ENCODE results near the gene CENPU.
"Not testable (repeated sequence)": the region's sequence is repeated elsewhere in the genome, so short reads cannot be mapped to it uniquely, and the experiment has no call there.

Gene CENPU, protein sequence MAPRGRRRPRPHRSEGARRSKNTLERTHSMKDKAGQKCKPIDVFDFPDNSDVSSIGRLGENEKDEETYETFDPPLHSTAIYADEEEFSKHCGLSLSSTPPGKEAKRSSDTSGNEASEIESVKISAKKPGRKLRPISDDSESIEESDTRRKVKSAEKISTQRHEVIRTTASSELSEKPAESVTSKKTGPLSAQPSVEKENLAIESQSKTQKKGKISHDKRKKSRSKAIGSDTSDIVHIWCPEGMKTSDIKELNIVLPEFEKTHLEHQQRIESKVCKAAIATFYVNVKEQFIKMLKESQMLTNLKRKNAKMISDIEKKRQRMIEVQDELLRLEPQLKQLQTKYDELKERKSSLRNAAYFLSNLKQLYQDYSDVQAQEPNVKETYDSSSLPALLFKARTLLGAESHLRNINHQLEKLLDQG

DNA sequence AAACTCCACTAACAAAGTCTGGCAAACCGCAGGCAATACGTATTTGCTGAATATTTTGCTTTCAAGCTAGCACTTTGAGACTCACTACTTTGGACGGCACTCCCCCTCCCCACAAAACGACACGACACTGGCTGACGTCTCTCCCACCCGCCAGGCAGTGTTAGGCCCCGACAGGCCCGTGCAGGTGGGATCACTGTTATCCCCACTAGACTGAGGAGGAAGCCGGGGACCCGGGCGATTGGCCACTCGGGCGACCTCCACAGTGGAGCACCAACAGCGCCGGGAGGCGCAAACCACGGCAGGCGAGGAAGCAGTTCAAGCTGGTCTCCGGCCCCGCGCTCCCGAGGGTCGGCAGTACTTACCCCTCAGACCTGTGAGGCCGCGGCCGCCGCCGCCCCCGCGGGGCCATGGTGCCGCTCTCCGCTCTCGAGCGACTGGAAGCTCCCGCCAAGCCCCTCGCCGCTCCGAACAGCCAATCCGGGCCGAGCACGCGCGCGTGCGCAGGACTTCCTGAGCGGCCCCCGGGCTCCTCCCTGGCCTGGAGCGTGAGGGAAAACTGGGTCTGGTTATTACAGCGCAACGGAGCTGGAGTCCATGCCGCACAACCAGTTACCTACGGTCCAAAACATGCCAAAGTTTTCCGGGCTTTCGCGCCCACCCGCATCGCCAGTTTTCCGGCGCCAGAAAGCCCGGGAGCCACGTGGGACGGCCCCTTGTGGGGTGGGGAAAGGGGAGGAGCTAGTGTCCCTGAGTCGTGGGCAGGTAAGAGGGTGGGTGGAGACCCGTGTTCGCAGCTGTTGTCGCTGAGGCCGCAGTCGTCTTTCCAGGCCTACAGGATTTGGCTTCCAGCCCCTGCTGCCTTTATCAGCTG, at the start of gene CENPU:
Gene CENPU (minus strand): TSS at position 443 of the 871 bp plus-strand sequence. CDS start 34 bp downstream, at position 409.
- H3K4me1 ChIP-seq (ENCODE audit: control insufficient read depth in 1 of 2, insufficient read depth in 2 of 2, low read length in 2 of 2): peaks cover 0 to 13% of the 10 kb centered on the region in 2 donors
- no peak within 1 kb of the TSS for H3K27ac ChIP-seq (ENCODE audit: low read depth, low read length)
- no peaks in the 10 kb centered on the region for H3K9me3 ChIP-seq (ENCODE audit: control insufficient read depth in 1 of 2, low read length in 2 of 2)
- peak within 1 kb of the TSS; percentile 81 to 82 for H3K9ac ChIP-seq (ENCODE audit: low read depth in 1 of 2, low read length in 2 of 2)
- peak within 1 kb of the TSS; percentile 80 to 95 for H3K4me3 ChIP-seq (ENCODE audit: low read depth in 1 of 2, low read length in 2 of 2)
- no peaks in the 10 kb centered on the region for H3K36me3 ChIP-seq (ENCODE audit: control insufficient read depth in 1 of 2, insufficient read depth in 2 of 2, low read length in 2 of 2)
- H3K27me3 ChIP-seq (ENCODE audit: control insufficient read depth in 1 of 2, insufficient read depth in 2 of 2, low read length in 2 of 2): no peaks in the 10 kb centered on the region

DNA sequence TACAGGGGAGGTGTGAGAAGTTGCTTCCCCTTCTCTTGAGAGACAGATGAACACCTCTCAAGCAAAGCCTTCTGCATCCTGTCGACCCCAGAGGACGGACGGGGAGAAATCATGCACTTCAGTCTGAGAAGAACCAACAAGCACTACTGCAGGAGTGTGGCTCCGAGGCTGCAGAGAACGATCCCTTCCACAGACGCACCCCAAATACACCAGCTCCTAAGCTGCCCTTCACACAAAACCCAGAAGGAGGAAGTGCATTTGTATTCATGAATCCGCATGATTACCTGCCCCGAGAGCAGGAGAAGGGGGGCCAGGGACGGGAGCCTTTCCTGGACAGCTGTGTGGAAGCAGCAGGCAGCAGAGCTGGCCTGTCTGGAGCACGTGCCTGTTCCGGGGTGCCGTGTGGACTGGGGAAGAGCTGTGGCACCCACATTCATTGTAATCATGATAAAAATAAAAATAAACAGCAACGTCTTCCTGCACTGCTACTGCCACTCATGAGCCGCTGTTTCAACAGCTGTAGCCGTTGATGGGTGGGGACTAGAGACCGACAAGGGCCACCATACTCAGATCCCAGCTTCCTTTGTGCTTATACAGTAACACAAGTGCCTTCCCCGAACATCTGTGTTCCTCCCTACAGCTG, 49.0 kb upstream of the CENPU start:
- no peak overlapping the region for H3K4me3 ChIP-seq (ENCODE audit: low read depth in 1 of 2, low read length in 2 of 2)
- peaks cover 0 to 15% of the 10 kb centered on the region in 2 donors for H3K36me3 ChIP-seq (ENCODE audit: control insufficient read depth in 1 of 2, insufficient read depth in 2 of 2, low read length in 2 of 2)
- no peaks in the 10 kb centered on the region for H3K4me1 ChIP-seq (ENCODE audit: control insufficient read depth in 1 of 2, insufficient read depth in 2 of 2, low read length in 2 of 2)
- no peaks in the 10 kb centered on the region for H3K27me3 ChIP-seq (ENCODE audit: control insufficient read depth in 1 of 2, insufficient read depth in 2 of 2, low read length in 2 of 2)
- H3K9me3 ChIP-seq (ENCODE audit: control insufficient read depth in 1 of 2, low read length in 2 of 2): no peaks in the 10 kb centered on the region
- no peak overlapping the region for H3K27ac ChIP-seq (ENCODE audit: low read depth, low read length)
- H3K9ac ChIP-seq (ENCODE audit: low read depth in 1 of 2, low read length in 2 of 2): no peak overlapping the region

DNA sequence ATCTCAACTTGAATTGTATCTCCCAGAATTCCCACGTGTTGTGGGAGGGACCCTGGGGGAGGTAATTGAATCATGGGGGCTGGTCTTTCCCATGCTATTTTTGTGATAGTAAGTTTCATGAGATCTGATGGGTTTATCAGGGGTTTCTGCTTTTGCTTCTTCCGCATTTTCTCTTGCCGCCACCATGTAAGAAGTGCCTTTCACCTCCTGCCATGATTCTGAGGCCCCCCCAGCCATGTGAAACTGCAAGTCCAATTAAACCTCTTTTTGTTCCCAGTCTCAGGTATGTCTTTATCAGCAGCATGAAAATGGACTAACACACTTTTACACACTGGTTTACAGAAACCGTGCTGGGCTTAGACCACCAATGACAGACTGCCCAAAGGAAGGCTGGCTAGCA, 45.3 kb upstream of the CENPU start:
- not testable (repeated sequence) for H3K27ac ChIP-seq (ENCODE audit: low read depth, low read length); H3K27me3 ChIP-seq (ENCODE audit: control insufficient read depth in 1 of 2, insufficient read depth in 2 of 2, low read length in 2 of 2); H3K9me3 ChIP-seq (ENCODE audit: control insufficient read depth in 1 of 2, low read length in 2 of 2); H3K4me3 ChIP-seq (ENCODE audit: low read depth in 1 of 2, low read length in 2 of 2); H3K36me3 ChIP-seq (ENCODE audit: control insufficient read depth in 1 of 2, insufficient read depth in 2 of 2, low read length in 2 of 2); H3K9ac ChIP-seq (ENCODE audit: low read depth in 1 of 2, low read length in 2 of 2); H3K4me1 ChIP-seq (ENCODE audit: control insufficient read depth in 1 of 2, insufficient read depth in 2 of 2, low read length in 2 of 2)

DNA sequence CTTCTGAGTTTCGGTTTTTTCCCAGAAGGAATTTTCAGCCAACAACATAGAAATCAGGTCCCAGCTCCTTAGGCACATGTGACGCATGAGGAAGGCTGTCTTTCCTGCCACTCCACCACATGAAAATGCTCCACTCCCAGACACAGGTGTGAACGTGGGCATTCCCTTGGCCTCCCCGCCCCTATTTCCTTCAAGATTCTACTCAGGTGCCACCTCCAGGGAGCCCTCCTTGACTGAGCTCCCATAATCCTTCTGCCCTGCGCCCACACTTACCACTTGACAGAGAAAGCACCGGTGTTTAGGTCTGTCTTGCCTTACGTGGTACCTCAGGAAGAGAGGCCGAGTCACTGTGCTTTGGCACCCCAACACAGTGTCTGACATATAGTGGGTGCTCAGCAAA, 44.4 kb upstream of the CENPU start:
- Histone ChIP-seq H3K27ac (ENCODE audit: low read depth, low read length) (no peak overlapping the region), H3K27me3 (ENCODE audit: control insufficient read depth in 1 of 2, insufficient read depth in 2 of 2, low read length in 2 of 2) (no peaks in the 10 kb centered on the region), H3K4me1 (ENCODE audit: control insufficient read depth in 1 of 2, insufficient read depth in 2 of 2, low read length in 2 of 2) (no peaks in the 10 kb centered on the region), H3K9ac (ENCODE audit: low read depth in 1 of 2, low read length in 2 of 2) (no peak overlapping the region), H3K9me3 (ENCODE audit: control insufficient read depth in 1 of 2, low read length in 2 of 2) (no peaks in the 10 kb centered on the region), H3K4me3 (ENCODE audit: low read depth in 1 of 2, low read length in 2 of 2) (no peak overlapping the region), H3K36me3 (ENCODE audit: control insufficient read depth in 1 of 2, insufficient read depth in 2 of 2, low read length in 2 of 2) (peaks cover 0 to 6% of the 10 kb centered on the region in 2 donors)

DNA sequence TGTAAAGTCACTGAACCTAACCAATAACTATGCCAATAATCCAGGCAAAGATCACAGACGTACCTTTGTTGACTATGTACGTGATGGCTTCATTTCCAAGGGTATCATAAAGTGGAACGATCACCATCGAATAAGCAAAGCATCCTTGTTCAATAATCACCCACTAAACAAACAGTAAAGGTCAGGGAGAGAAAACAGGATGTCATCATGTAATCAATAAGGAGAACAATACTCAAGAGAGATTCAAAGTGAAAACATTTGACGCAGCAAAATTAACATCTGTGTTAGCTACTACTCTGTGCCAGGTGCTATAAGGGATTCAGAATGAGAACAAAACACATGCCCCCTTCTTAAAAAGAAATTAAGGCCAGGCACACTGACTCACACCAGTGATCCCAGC, 42.9 kb upstream of the CENPU start:
- no peak overlapping the region for H3K9ac ChIP-seq (ENCODE audit: low read depth in 1 of 2, low read length in 2 of 2)
- H3K36me3 ChIP-seq (ENCODE audit: control insufficient read depth in 1 of 2, insufficient read depth in 2 of 2, low read length in 2 of 2): peaks cover 0 to 15% of the 10 kb centered on the region in 2 donors
- H3K9me3 ChIP-seq (ENCODE audit: control insufficient read depth in 1 of 2, low read length in 2 of 2): no peaks in the 10 kb centered on the region
- H3K4me1 ChIP-seq (ENCODE audit: control insufficient read depth in 1 of 2, insufficient read depth in 2 of 2, low read length in 2 of 2): no peaks in the 10 kb centered on the region
- H3K4me3 ChIP-seq (ENCODE audit: low read depth in 1 of 2, low read length in 2 of 2): no peak overlapping the region
- H3K27ac ChIP-seq (ENCODE audit: low read depth, low read length): no peak overlapping the region
- H3K27me3 ChIP-seq (ENCODE audit: control insufficient read depth in 1 of 2, insufficient read depth in 2 of 2, low read length in 2 of 2): no peaks in the 10 kb centered on the region

DNA sequence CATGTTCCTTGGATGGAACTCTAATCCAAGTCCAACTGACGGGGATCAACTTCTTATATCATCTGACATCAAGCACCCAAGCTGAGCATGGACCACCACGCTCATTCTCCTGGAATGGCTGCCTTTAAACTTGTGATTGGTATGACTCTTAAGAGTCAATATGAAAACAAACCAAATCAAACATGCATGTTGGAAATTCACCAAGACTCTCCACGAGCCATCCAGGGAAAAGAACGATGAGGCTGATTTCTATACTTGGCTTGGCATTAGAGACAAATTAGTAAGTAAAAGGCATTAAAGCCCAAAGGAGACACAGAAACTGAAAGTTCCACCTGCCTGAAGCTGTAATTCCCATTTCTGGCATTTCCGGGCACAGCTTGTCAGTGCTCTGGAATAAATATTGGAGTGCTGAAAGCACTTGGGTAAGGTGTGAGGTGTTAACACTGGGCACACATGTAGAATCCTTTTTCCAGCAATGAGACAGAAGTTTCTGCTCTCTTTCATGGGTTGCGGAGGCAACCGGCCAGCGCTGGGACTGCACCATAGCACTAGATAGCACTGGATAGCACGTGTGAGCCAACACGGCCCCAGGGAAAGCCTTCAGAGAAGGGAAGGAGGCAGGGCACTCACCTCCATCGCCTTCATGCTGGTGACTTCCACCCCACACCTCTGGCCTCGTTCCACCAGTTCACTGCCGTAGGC, 42.1 kb upstream of the CENPU start:
- Histone ChIP-seq H3K36me3 (ENCODE audit: control insufficient read depth in 1 of 2, insufficient read depth in 2 of 2, low read length in 2 of 2) (peaks cover 0 to 15% of the 10 kb centered on the region in 2 donors), H3K27me3 (ENCODE audit: control insufficient read depth in 1 of 2, insufficient read depth in 2 of 2, low read length in 2 of 2) (no peaks in the 10 kb centered on the region), H3K4me1 (ENCODE audit: control insufficient read depth in 1 of 2, insufficient read depth in 2 of 2, low read length in 2 of 2) (no peaks in the 10 kb centered on the region), H3K4me3 (ENCODE audit: low read depth in 1 of 2, low read length in 2 of 2) (no peak overlapping the region), H3K9me3 (ENCODE audit: control insufficient read depth in 1 of 2, low read length in 2 of 2) (no peaks in the 10 kb centered on the region), H3K9ac (ENCODE audit: low read depth in 1 of 2, low read length in 2 of 2) (no peak overlapping the region), H3K27ac (ENCODE audit: low read depth, low read length) (no peak overlapping the region)

DNA sequence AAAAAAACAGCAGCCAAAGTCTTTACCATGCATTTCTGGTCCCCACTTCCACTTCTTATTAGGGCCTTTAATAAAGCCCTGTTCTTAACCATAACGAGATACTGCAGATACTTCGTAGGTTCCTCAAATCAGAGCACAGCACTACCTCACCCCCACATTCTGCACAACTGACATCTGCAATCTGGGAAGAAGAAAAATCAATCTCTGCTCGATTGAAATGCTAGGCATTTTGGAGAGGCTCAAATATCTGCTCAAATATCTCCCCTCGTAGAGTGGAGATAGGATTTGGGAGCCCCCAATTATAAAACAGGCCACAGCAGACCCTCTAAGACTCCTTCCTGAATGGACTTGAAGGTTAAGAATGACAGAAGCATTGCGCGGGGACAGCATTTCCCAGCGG, 40.3 kb upstream of the CENPU start:
- no peak overlapping the region for H3K27ac ChIP-seq (ENCODE audit: low read depth, low read length)
- no peaks in the 10 kb centered on the region for H3K4me1 ChIP-seq (ENCODE audit: control insufficient read depth in 1 of 2, insufficient read depth in 2 of 2, low read length in 2 of 2)
- H3K27me3 ChIP-seq (ENCODE audit: control insufficient read depth in 1 of 2, insufficient read depth in 2 of 2, low read length in 2 of 2): no peaks in the 10 kb centered on the region
- H3K36me3 ChIP-seq (ENCODE audit: control insufficient read depth in 1 of 2, insufficient read depth in 2 of 2, low read length in 2 of 2): peaks cover 0 to 21% of the 10 kb centered on the region in 2 donors
- no peak overlapping the region for H3K9ac ChIP-seq (ENCODE audit: low read depth in 1 of 2, low read length in 2 of 2)
- H3K4me3 ChIP-seq (ENCODE audit: low read depth in 1 of 2, low read length in 2 of 2): no peak overlapping the region
- no peaks in the 10 kb centered on the region for H3K9me3 ChIP-seq (ENCODE audit: control insufficient read depth in 1 of 2, low read length in 2 of 2)

DNA sequence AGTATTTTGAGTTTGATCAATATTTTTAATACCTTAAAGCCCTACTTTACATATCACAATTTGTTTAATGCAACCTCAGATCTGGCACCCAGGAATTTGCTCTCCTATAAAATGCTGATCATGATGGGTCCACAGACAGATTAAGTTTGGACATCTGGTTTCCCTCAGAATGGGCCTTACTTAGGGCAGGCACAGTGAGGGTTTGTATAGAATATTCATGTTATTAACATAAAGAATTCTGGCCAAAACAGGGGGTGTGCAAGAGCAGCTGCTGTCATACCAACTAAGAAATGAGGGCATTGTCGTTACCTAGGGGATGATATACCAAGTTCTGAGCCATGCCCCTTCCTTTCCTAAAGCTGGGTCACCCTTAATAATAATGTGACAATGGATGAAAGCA, 37.5 kb upstream of the CENPU start:
- no peak overlapping the region for H3K27ac ChIP-seq (ENCODE audit: low read depth, low read length)
- H3K9me3 ChIP-seq (ENCODE audit: control insufficient read depth in 1 of 2, low read length in 2 of 2): no peaks in the 10 kb centered on the region
- H3K4me1 ChIP-seq (ENCODE audit: control insufficient read depth in 1 of 2, insufficient read depth in 2 of 2, low read length in 2 of 2): no peaks in the 10 kb centered on the region
- H3K27me3 ChIP-seq (ENCODE audit: control insufficient read depth in 1 of 2, insufficient read depth in 2 of 2, low read length in 2 of 2): no peaks in the 10 kb centered on the region
- H3K36me3 ChIP-seq (ENCODE audit: control insufficient read depth in 1 of 2, insufficient read depth in 2 of 2, low read length in 2 of 2): peaks cover 8 to 40% of the 10 kb centered on the region in 2 donors
- no peak overlapping the region for H3K4me3 ChIP-seq (ENCODE audit: low read depth in 1 of 2, low read length in 2 of 2)
- no peak overlapping the region for H3K9ac ChIP-seq (ENCODE audit: low read depth in 1 of 2, low read length in 2 of 2)

DNA sequence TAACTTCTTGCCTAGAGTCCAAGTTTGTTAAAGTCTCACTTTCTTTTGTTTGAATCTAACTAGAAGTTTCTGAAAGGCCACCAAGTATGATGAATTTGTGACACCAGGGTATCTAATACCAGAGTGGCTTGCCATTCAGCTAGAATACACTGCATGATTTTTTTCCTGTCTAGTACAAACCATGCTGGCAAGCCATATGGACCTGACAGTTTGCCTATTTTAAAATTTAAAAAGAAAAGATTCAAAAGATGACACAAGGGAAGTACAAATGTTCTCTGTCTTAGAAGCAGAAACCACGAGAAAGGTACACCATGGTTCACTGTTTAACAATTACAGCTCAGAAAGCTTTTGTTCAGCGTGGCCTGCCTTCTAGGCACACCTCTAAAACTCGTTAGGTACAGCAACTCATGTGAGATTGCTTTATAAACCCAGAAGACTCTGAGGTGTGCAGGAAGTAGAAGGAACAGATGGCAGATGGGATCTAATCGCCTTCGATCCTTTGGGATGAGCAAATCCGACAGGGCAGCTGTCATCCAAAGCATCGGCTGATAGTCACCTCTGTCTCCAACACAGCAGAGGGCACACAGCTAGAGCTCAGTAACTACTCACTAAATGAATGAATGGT, 35.4 kb upstream of the CENPU start:
- H3K4me1 ChIP-seq (ENCODE audit: control insufficient read depth in 1 of 2, insufficient read depth in 2 of 2, low read length in 2 of 2): no peaks in the 10 kb centered on the region
- no peaks in the 10 kb centered on the region for H3K27me3 ChIP-seq (ENCODE audit: control insufficient read depth in 1 of 2, insufficient read depth in 2 of 2, low read length in 2 of 2)
- no peak overlapping the region for H3K27ac ChIP-seq (ENCODE audit: low read depth, low read length)
- H3K36me3 ChIP-seq (ENCODE audit: control insufficient read depth in 1 of 2, insufficient read depth in 2 of 2, low read length in 2 of 2): peaks cover 8 to 50% of the 10 kb centered on the region in 2 donors
- H3K9ac ChIP-seq (ENCODE audit: low read depth in 1 of 2, low read length in 2 of 2): no peak overlapping the region
- H3K4me3 ChIP-seq (ENCODE audit: low read depth in 1 of 2, low read length in 2 of 2): no peak overlapping the region
- H3K9me3 ChIP-seq (ENCODE audit: control insufficient read depth in 1 of 2, low read length in 2 of 2): no peaks in the 10 kb centered on the region
